WTC11 (cell line): ENCODE measurements around the gene HS3ST1. TPM values are rescaled to one million over a fixed set of nuclear protein-coding genes. Genes with fewer than 3 reads are reported as not detected.

ENCODE experiments used
- ATAC-seq: fragments of 200-7000 bp; cut with Tn5 transposase; 2 replicates; pipeline ENCODE4 v1.10.0; 2021; ENCODE audit warnings: mild to moderate bottlenecking, moderate library complexity
- CTCF ChIA-PET: fragments of 300-600 bp; sonication (Branson Sonifier 250); formaldehyde crosslinking; loops from one replicate; lab custom pipeline; 2021; ENCODE audit warnings: antibody characterized with exemption; lab: Charles Lee
- POLR2A ChIA-PET: fragments of 350-600 bp; sonication (Branson Sonifier 250); formaldehyde crosslinking; loops from one replicate; lab custom pipeline; 2021; ENCODE audit warnings: antibody characterized with exemption; lab: Charles Lee
- DNase-seq: peaks from one replicate; pipeline ENCODE4 v3.0.0; 2021; ENCODE audit warnings: low spot score
- H3K27ac Mint-ChIP-seq: 2 replicates; pipeline ENCODE4 v1.8.0; 2021; ENCODE audit warnings: mixed read lengths
- H3K27me3 Mint-ChIP-seq: 2 replicates; pipeline ENCODE4 v1.8.0; 2021; ENCODE audit warnings: low read depth, mild to moderate bottlenecking, moderate library complexity, mixed read lengths
- H3K36me3 Mint-ChIP-seq: 2 replicates; pipeline ENCODE4 v1.8.0; 2021; ENCODE audit warnings: mixed read lengths
- H3K4me1 Mint-ChIP-seq: 2 replicates; pipeline ENCODE4 v1.8.0; 2022; ENCODE audit warnings: mixed read lengths
- H3K4me3 Mint-ChIP-seq: 2 replicates; pipeline ENCODE4 v1.8.0; 2021; ENCODE audit warnings: mild to moderate bottlenecking, moderate library complexity, mixed read lengths
- H3K9me3 Mint-ChIP-seq: 2 replicates; pipeline ENCODE4 v1.8.0; 2021; ENCODE audit warnings: mixed read lengths
- ATF1 ChIP-seq: sonication (generic); formaldehyde crosslinking; IDR thresholded peaks from 2 replicates; pipeline ENCODE4 v1.8.1; 2023; ENCODE audit warnings: mild to moderate bottlenecking, moderate library complexity, missing genetic modification reagents
- CREB1 ChIP-seq: sonication (generic); formaldehyde crosslinking; IDR thresholded peaks from 2 replicates; pipeline ENCODE4 v1.8.0; 2023; ENCODE audit warnings: mild to moderate bottlenecking, missing genetic modification reagents
- CREM ChIP-seq: sonication (generic); formaldehyde crosslinking; IDR thresholded peaks from 2 replicates; pipeline ENCODE4 v1.8.1; 2022; ENCODE audit warnings: mild to moderate bottlenecking, missing genetic modification reagents, moderate library complexity
- CTCF ChIP-seq: fragments of 200-600 bp; IDR thresholded peaks from 2 replicates; pipeline ENCODE4 v1.8.0; 2022; ENCODE audit warnings: antibody characterized with exemption
- E2F1 ChIP-seq: sonication (generic); formaldehyde crosslinking; IDR thresholded peaks from 2 replicates; pipeline ENCODE4 v1.8.0; 2022; ENCODE audit warnings: mild to moderate bottlenecking, missing genetic modification reagents
- EMX1 ChIP-seq: fragments of 250-450 bp; sonication (Bioruptor Pico); IDR thresholded peaks from 2 replicates; pipeline ENCODE4 v1.8.0; 2021; ENCODE audit warnings: mild to moderate bottlenecking
- ETV6 ChIP-seq: sonication (generic); formaldehyde crosslinking; IDR thresholded peaks from 2 replicates; pipeline ENCODE4 v1.8.1; 2022; ENCODE audit warnings: mild to moderate bottlenecking, missing genetic modification reagents
- FOXP4 ChIP-seq: sonication (generic); formaldehyde crosslinking; IDR thresholded peaks from 2 replicates; pipeline ENCODE4 v1.8.0; 2022; ENCODE audit warnings: mild to moderate bottlenecking, missing genetic modification reagents
- KAT7 ChIP-seq: sonication (generic); formaldehyde crosslinking; IDR thresholded peaks from 2 replicates; pipeline ENCODE4 v1.8.1; 2023; ENCODE audit warnings: missing genetic modification reagents, mild to moderate bottlenecking, borderline replicate concordance
- MLX ChIP-seq: sonication (generic); formaldehyde crosslinking; IDR thresholded peaks from 2 replicates; pipeline ENCODE4 v1.8.1; 2023; ENCODE audit warnings: mild to moderate bottlenecking, missing genetic modification reagents, moderate library complexity
- MYBL2 ChIP-seq: sonication (generic); formaldehyde crosslinking; IDR thresholded peaks from 2 replicates; pipeline ENCODE4 v1.8.1; 2023; ENCODE audit warnings: mild to moderate bottlenecking, moderate library complexity, missing genetic modification reagents
- NR2C2 ChIP-seq: sonication (generic); formaldehyde crosslinking; IDR thresholded peaks from 2 replicates; pipeline ENCODE4 v1.8.0; 2022; ENCODE audit warnings: mild to moderate bottlenecking, missing genetic modification reagents
- NR3C1 ChIP-seq: sonication (generic); formaldehyde crosslinking; conservative IDR thresholded peaks from 2 replicates; pipeline ENCODE4 v1.8.1; 2023; ENCODE audit warnings: low read depth, mild to moderate bottlenecking, missing genetic modification reagents
- SOX15 ChIP-seq: fragments of 250-450 bp; sonication (Bioruptor Pico); IDR thresholded peaks from 2 replicates; pipeline ENCODE4 v1.9.0; 2021; ENCODE audit warnings: mild to moderate bottlenecking
- SP1 ChIP-seq: sonication (generic); formaldehyde crosslinking; conservative IDR thresholded peaks from 2 replicates; pipeline ENCODE4 v1.8.1; 2022; ENCODE audit warnings: missing genetic modification reagents
- TEAD4 ChIP-seq: sonication (generic); formaldehyde crosslinking; IDR thresholded peaks from 2 replicates; pipeline ENCODE4 v1.8.0; 2022; ENCODE audit warnings: mild to moderate bottlenecking, missing genetic modification reagents
- USF1 ChIP-seq: sonication (generic); formaldehyde crosslinking; IDR thresholded peaks from 2 replicates; pipeline ENCODE4 v1.8.0; 2022; ENCODE audit warnings: mild to moderate bottlenecking, missing genetic modification reagents
- ZBTB21 ChIP-seq: sonication (generic); formaldehyde crosslinking; IDR thresholded peaks from 2 replicates; pipeline ENCODE4 v1.8.1; 2023; ENCODE audit warnings: mild to moderate bottlenecking, missing genetic modification reagents, borderline replicate concordance
- ZNF317 ChIP-seq: sonication (generic); formaldehyde crosslinking; IDR thresholded peaks from 2 replicates; pipeline ENCODE4 v1.8.1; 2023; ENCODE audit warnings: low read depth, mild to moderate bottlenecking, moderate library complexity, missing genetic modification reagents, borderline replicate concordance
- ZNF396 ChIP-seq: fragments of 250-450 bp; sonication (Bioruptor Pico); IDR thresholded peaks from 2 replicates; pipeline ENCODE4 v1.8.0; 2021; ENCODE audit warnings: mild to moderate bottlenecking, moderate library complexity, borderline replicate concordance
- ZNF671 ChIP-seq: fragments of 250-450 bp; sonication (Bioruptor Pico); IDR thresholded peaks from 2 replicates; pipeline ENCODE4 v1.8.0; 2021; ENCODE audit warnings: mild to moderate bottlenecking
- total RNA-seq: library from RNA; stranded (reverse); gene quantifications from 3 replicates; pipeline ENCODE4 v1.2.3, GENCODE V29; 2021
- TF ChIP-seq, protein P1 (sequence below): sonication (generic); formaldehyde crosslinking; IDR thresholded peaks from 2 replicates; pipeline ENCODE4 v1.8.0; 2023; ENCODE audit warnings: missing genetic modification reagents, mild to moderate bottlenecking, borderline replicate concordance
- TF ChIP-seq, protein P2 (sequence below): sonication (generic); formaldehyde crosslinking; IDR thresholded peaks from 2 replicates; pipeline ENCODE4 v1.8.1; 2023; ENCODE audit warnings: mild to moderate bottlenecking, moderate library complexity, missing genetic modification reagents

HS3ST1 gene
- total RNA-seq, 1 experiment from 2014 or later: 0.52 TPM

- 0 out of 2 replicates have a peak, but pooled peaks cover 3% of the 10 kb centered on the region for H3K4me1 Mint-ChIP-seq
- TF ChIP-seq NR2C2 (CRISPR knock-in tag) (no peak), SOX15 (no peak), ZNF396 (CRISPR knock-in tag) (no peak), EMX1 (CRISPR knock-in tag) (no peak), ATF1 (CRISPR knock-in tag) (no peak), ZBTB21 (CRISPR knock-in tag) (no peak), ZNF317 (CRISPR knock-in tag) (no peak), MYBL2 (CRISPR knock-in tag) (no peak), NR3C1 (CRISPR knock-in tag) (no peak), CREB1 (no peak), ZNF671 (CRISPR knock-in tag) (no peak), MLX (no peak), USF1 (CRISPR knock-in tag) (no peak), TEAD4 (CRISPR knock-in tag) (no peak), CTCF (no peak), ETV6 (no peak)
- TF ChIP-seq, protein P1, sequence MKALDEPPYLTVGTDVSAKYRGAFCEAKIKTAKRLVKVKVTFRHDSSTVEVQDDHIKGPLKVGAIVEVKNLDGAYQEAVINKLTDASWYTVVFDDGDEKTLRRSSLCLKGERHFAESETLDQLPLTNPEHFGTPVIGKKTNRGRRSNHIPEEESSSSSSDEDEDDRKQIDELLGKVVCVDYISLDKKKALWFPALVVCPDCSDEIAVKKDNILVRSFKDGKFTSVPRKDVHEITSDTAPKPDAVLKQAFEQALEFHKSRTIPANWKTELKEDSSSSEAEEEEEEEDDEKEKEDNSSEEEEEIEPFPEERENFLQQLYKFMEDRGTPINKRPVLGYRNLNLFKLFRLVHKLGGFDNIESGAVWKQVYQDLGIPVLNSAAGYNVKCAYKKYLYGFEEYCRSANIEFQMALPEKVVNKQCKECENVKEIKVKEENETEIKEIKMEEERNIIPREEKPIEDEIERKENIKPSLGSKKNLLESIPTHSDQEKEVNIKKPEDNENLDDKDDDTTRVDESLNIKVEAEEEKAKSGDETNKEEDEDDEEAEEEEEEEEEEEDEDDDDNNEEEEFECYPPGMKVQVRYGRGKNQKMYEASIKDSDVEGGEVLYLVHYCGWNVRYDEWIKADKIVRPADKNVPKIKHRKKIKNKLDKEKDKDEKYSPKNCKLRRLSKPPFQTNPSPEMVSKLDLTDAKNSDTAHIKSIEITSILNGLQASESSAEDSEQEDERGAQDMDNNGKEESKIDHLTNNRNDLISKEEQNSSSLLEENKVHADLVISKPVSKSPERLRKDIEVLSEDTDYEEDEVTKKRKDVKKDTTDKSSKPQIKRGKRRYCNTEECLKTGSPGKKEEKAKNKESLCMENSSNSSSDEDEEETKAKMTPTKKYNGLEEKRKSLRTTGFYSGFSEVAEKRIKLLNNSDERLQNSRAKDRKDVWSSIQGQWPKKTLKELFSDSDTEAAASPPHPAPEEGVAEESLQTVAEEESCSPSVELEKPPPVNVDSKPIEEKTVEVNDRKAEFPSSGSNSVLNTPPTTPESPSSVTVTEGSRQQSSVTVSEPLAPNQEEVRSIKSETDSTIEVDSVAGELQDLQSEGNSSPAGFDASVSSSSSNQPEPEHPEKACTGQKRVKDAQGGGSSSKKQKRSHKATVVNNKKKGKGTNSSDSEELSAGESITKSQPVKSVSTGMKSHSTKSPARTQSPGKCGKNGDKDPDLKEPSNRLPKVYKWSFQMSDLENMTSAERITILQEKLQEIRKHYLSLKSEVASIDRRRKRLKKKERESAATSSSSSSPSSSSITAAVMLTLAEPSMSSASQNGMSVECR (CRISPR knock-in tag): no peak
- TF ChIP-seq, protein P2, sequence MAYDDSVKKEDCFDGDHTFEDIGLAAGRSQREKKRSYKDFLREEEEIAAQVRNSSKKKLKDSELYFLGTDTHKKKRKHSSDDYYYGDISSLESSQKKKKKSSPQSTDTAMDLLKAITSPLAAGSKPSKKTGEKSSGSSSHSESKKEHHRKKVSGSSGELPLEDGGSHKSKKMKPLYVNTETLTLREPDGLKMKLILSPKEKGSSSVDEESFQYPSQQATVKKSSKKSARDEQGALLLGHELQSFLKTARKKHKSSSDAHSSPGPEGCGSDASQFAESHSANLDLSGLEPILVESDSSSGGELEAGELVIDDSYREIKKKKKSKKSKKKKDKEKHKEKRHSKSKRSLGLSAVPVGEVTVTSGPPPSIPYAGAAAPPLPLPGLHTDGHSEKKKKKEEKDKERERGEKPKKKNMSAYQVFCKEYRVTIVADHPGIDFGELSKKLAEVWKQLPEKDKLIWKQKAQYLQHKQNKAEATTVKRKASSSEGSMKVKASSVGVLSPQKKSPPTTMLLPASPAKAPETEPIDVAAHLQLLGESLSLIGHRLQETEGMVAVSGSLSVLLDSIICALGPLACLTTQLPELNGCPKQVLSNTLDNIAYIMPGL (CRISPR knock-in tag): no peak
- TF ChIP-seq, all 79 proteins: peak for 0
- CTCF ChIA-PET: no interaction called here
- peaks cover 26% of the 10 kb centered on the region for H3K27me3 Mint-ChIP-seq
- H3K4me3 Mint-ChIP-seq: no peak overlapping the region
- ATAC-seq: no peak
- peaks cover 39% of the 10 kb centered on the region for H3K9me3 Mint-ChIP-seq
- DNase-seq: no peak
- H3K36me3 Mint-ChIP-seq: peaks cover 39% of the 10 kb centered on the region
- POLR2A ChIA-PET: no interaction called here
- no peak overlapping the region for H3K27ac Mint-ChIP-seq
Measured at GRCh38 chr4:11430536-11430935, 1.8 kb upstream of the HS3ST1 start.

DNA sequence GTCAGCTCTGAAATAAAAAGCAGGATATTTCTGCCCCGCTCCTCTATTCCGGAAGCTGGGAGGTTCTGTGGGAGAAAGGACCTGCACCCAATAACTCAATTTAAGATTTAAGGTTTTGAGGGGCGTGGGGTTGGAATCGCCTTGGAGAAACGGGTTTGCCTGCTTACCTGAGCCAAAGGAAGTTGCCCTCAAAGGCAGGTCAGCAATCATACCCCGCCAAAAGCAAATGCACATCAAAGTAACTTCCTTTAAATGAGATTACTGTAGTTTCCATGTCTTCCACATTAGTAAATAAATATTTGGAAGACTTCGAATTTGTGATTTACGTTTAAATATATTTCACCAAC is 978 bp upstream of the HS3ST1 start:
- Mint-ChIP-seq H3K27me3 (peaks cover 26% of the 10 kb centered on the region), H3K27ac (no peak overlapping the region), H3K4me3 (peak overlapping the region; percentile 64), H3K36me3 (peaks cover 34% of the 10 kb centered on the region), H3K4me1 (0 out of 2 replicates have a peak, but pooled peaks cover 3% of the 10 kb centered on the region), H3K9me3 (peaks cover 33% of the 10 kb centered on the region)
- DNase-seq: no peak
- ChIA-PET POLR2A (no interaction called here), CTCF (interaction anchor here (1.2 kb wide), 1 partner anchor 292 kb away, joined by 3 read pairs; no protein-coding TSS in a partner anchor)
- ATAC-seq: no peak
- TF ChIP-seq KAT7 (CRISPR knock-in tag): no peak
- TF ChIP-seq SP1 (CRISPR knock-in tag): no peak
- no peak for TF ChIP-seq E2F1 (CRISPR knock-in tag)
- no peak for TF ChIP-seq CREM (CRISPR knock-in tag)
- TF ChIP-seq FOXP4 (CRISPR knock-in tag): no peak
